GM19023 (cell line): ENCODE results near the gene LONRF3.
"Not testable (repeated sequence)": the region's sequence is repeated elsewhere in the genome, so short reads cannot be mapped to it uniquely, and the experiment has no call there.

Experiments
- ATAC-seq: cut with Tn5 transposase; IDR thresholded peaks from one replicate; pipeline ENCODE4 v1.9.1; 2021; ENCODE audit warnings: mild to moderate bottlenecking, moderate library complexity; ENCODE audit not compliant: unreplicated experiment

Gene LONRF3

DNA sequence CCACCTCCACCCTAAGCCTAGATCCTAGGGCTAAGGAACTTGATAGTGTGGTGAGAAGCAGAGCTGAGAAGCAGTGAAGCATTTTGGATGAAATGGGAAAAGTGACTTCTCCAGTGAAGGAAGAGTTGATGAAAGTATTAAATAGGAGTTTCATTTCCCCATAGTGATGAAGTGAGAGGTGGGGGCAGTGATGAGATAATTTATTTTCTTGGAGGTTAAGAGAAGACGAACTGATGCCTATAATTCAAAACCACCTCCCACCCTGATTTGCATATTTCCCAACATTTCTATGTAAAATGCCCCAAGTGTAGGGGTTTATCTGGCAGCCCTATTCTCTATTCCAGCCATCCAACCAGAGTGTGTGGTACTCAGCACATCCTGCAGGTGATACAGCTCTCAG, 6.3 kb downstream of the LONRF3 start:
- ATAC-seq, result no peak

GRCh38 chrX:118983513-118983912, 9.1 kb downstream of the LONRF3 start:
- no peak for ATAC-seq

DNA sequence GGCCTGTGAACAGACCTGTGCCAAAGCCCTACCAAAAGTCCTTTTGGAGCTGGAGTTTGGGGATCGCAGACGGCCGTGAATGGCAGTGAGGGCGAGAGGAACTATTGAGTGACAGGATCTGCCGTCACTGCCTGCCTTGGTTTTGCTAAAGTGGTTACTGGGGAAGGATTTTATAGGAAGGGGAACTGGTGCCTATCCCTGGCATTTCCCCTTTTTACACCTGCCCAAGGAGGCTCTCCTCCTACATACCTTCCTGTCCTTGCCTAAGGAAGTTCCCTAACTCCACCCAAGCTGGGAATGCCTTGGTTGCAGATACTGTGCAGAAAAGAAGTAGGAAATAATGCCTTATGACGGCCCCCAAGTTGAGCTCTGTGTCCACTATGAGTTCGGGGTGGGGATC, 14.5 kb downstream of the LONRF3 start:
- no peak for ATAC-seq

DNA sequence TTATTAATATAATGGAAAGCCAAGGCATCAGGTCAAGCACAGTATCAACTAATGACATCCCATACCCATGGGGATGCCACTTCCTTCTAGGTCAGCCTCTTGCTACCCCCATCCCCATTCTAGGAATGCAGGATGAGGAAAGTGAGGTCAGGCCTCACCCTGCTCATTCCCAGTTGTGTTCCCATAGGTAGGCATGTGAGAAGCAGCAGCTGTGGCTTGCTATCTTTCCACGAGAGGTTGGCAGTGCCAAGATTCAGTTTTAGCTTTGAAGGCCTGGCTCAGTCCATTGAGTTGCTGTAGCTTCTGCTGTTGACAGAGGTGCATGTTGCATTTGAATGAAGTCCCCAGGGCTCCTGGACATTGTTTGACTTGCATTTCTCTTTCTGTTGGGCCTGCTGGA, 15.5 kb downstream of the LONRF3 start:
- ATAC-seq, result no peak

DNA sequence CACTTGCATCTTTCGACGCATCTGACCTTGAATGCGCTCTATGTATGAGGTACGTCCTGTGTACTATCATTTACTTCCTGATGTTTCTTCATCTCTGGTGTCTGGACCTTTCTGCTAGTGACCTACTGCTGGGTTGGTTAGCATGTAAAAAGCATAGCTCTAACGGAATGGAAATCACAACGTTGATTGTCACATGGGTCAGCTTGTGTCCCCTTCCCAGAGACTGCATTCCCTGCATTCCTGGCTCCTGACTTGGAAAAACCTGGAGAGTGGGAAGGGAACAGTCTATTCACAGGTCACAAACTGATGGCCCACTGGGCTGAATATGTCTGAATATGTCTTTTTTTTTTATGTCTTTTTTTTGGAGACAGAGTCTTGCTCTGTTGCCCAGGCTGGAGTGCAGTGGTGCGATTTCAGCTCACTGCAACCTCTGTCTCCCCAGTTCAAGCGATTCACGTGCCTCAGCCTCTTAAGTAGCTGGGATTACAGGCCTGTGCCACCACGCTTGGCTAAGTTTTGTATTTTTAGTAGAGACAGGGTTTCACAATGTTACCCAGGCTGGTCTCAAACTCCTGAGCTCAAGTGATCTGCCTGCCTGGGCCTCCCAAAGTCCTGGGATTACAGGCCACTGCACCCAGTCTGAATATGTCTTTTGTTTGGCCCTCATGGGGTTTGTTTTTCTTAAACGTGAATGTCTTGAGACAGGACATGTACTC, 16.3 kb downstream of the LONRF3 start:
- ATAC-seq, result no peak

DNA sequence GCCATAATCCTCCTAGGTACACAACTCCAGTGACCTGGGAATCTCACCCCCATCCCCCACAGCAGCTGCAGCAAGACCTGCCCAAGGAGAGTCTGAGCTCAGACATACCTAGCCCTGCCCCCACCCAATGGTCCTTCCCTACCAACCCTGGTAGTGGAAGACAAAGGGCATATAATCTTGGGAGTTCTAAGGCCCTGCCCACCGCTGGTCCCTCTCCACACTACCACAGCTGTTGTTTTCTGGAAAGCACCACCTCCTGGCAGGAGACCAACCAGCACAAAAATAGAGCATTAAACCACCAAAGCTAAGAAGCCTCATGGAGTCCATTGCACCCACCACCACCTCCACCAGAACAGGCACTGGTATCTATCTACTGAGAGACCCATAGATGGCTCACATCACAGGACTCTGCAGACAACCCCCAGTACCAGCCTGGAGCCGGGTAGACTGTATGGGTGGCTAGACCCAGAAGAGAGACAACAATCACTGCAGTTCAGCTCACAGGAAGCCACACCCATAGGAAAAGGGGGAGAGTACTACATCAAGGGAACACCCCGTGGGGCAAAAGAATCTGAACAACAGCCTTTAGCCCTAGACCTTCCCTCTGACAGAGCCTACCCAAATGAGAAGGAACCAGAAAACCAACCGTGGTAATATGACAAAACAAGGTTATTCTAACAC, 18.2 kb downstream of the LONRF3 start:
- ATAC-seq, result not testable (repeated sequence)

- ATAC-seq, result no peak
These were observed 29.0 kb downstream of the LONRF3 start for GRCh38 chrX:119003462-119003861.

GRCh38 chrX:119004920-119005524, 30.6 kb downstream of the LONRF3 start:
- ATAC-seq, result peak; percentile 97

DNA sequence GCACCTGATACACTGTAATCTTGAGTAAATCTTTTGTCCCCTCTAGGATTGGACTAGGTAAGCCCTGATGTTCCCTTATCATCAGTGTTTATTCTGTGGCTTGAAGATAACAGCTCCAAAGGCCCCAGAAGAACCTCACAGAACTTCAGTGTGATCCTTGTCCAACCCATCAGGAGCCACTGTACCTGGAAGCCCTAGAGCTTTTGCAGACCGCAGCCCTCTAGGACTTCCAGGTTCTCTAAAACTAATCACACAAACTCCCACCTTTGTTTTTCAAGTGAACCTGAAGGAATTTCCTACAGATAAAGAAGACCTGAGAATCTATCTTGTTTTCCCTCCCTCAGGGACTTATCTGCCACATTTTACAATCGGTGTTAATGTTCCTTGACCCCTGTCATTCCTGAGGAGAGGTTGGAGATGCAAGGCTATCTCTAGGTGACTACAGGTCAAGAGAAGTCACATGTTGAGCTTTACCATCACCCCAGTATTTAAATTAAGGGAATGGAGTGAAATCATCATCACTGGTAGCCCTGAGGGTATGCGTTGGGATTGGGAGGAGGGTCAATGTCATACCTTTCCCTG, 32.9 kb downstream of the LONRF3 start:
- no peak for ATAC-seq

DNA sequence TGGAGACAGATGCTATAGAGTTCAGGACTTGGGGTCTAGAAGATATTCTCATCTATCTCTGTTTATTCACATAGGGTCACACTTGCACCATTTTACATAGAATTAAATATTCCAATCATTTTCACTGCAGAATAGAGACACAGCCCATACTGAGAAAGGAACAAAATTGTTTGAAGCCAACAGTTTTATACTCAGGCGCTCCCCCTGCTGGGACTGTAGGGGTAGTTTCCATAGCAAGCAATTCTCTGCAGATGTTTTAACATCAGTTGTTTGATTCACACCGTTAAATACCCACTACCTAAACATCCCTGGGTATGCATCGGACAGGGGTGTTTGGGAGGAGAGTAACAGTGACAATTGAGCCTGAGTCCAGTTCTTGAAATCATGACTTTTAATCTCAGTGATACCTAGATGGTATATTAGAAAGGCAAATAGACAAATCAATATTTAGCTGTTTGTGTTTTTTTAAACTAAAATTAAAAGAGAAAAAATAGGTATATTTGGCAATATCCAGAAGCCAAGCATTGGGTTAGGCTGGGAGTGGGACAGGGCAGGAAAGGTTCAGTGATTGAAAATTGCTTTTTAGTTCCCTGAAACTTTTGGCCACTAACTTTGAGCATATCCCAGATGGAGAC, 33.8 kb downstream of the LONRF3 start:
- no peak for ATAC-seq

DNA sequence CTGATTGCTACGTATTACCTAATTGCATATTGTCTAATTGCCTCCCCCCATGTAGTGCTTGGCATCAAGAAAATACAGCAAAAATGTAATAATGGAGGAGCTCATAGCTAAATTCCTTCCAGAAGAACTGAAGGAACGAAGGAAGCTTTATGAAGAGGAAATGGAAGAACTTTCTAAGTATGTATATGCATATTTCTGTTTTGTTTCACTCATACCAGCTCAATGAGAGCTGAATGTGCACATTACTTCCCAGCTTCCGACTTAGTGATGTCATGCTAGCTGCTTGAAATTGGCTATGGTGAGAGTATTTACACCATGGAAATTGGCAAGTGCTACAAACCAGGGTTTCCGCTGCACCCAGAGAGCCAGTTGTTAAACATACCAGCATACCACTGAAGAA, 34.7 kb downstream of the LONRF3 start:
- no peak for ATAC-seq

DNA sequence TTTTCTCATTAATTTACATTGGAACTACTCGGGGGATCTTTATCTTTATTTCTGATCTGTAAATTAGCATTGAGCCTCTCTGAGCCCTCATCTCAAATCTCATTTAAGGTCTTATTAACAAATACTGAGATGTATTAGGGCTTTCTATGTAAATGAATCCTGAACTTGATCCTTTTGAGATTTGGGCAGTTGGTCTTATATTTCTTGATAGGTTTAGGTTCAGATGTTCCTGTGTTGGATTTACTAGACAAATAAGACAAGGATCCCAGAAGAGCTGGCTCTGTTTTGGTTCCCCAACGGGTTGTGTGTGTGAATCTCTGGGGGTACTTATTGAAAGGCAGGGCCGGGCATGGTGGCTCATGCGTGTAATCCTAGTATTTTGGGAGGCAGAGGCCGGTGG, 36.1 kb downstream of the LONRF3 start:
- no peak for ATAC-seq

DNA sequence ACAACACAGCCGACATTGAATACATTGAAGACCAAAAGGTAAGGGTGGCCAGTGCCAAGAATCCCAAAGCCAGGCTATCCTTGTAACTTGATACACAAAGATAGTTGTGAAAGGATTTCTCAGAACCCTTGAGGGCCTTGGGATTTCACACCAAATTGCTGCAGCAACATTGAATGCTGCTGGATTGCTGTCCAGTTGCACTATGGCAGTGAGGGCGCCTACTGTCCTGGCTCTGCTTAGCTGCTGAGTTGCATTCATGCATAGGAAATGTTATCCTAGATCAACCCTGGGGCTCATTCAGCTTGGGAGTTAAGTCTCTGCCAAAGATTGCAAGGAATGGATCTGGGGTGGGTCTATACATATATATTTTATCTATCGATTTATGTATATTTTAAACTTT, 38.7 kb downstream of the LONRF3 start:
- ATAC-seq, result no peak

GRCh38 chrX:119015407-119016237, 41.2 kb downstream of the LONRF3 start:
- peak; percentile 96 for ATAC-seq

DNA sequence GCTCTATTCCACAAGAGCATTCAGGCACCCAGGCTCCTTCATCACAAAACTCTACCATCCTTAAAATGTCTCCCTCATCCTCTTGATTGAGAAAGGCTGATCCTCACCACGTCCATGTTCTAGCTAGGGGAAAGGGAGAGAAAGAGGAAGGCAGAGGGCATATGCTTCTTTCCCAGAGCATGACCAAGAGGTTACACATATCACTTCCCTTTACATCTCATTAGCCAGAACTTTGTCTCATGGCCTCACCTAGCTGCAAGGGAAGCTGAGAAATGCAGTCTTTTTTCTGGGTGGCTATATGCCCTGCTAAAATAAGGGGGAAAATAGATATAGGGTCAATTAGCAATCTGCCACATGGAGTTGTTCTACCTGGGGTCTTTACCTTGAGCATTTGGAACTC, 42.7 kb downstream of the LONRF3 start:
- ATAC-seq, result no peak

DNA sequence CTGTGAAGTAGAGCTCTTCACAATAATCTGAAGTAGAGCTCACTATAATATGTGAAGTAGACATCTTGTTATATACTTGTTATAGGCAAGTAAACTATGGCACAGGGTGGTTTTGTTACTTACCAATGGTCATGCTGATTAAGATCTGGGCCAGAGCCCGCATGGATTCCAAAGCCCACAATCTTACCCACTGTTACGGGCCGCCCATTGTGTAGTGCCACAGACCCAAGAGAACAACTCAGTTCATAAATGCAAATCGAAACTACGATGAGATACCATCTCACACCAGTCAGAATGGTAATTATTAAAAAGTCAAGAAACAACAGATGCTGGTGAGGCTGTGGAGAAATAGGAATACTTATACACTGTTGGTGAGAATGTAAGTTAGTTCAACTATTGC, 51.5 kb downstream of the LONRF3 start:
- no peak for ATAC-seq

GRCh38 chrX:119026344-119026743, 51.9 kb downstream of the LONRF3 start:
- not testable (repeated sequence) for ATAC-seq

- not testable (repeated sequence) for ATAC-seq
These were observed 53.7 kb downstream of the LONRF3 start for GRCh38 chrX:119027960-119028732.

DNA sequence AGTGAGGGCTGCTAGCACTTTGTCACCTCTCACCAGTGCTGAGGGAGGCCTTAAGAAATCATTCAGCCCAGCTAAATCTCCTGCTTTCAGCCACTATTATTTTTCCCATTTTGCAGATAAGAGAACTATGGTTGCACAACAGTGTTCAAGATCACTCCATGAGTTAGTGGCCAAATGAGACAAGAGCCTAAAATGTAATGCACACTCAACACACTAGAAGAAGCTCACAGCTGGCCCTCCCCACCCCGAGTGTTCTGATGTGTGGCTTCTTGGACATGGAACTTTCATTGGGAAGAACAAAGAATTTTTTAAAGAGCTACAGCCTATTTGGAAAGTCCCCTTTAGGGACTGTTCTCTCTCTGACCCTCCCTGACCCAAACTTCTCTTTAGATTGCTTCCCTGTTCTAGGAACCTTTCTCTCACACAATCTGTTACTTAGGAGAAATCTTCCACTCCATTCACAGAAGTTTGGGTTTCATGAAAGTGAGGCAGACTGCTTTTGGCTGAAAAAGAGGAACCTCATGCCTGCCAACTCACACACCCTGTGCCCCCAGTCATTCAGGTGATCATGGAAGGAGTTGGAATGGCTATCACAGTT, 54.4 kb downstream of the LONRF3 start:
- no peak for ATAC-seq
